ENCODE data around the gene FLNA.
"Not testable (repeated sequence)": the region's sequence is repeated elsewhere in the genome, so short reads cannot be mapped to it uniquely, and the experiment has no call there.

FLNA gene

GRCh38 chrX:154374313-154375155, at the start of gene FLNA:
Gene FLNA, minus strand, starts transcription at chrX:154374634. Its CDS starts 3,389 bp downstream, at chrX:154371245.
- no peak for DNase-seq (ENCODE audit: extremely low read depth in 1 of 2, low read depth in 1 of 2)

- no peak for DNase-seq (ENCODE audit: extremely low read depth in 1 of 2, low read depth in 1 of 2)
Measured at GRCh38 chrX:154420402-154420756, 45.9 kb upstream of the FLNA start.

- no peak for DNase-seq (ENCODE audit: extremely low read depth in 1 of 2, low read depth in 1 of 2)
Measured at GRCh38 chrX:154419688-154420401, 45.4 kb upstream of the FLNA start.

GRCh38 chrX:154419189-154419588, 44.8 kb upstream of the FLNA start:
- DNase-seq (ENCODE audit: extremely low read depth in 1 of 2, low read depth in 1 of 2), result no peak

- DNase-seq (ENCODE audit: extremely low read depth in 1 of 2, low read depth in 1 of 2), result no peak
Measured at GRCh38 chrX:154417157-154417556, 42.7 kb upstream of the FLNA start.

- DNase-seq (ENCODE audit: extremely low read depth in 1 of 2, low read depth in 1 of 2), result no peak
Measured at GRCh38 chrX:154413142-154413541, 38.7 kb upstream of the FLNA start.

DNA sequence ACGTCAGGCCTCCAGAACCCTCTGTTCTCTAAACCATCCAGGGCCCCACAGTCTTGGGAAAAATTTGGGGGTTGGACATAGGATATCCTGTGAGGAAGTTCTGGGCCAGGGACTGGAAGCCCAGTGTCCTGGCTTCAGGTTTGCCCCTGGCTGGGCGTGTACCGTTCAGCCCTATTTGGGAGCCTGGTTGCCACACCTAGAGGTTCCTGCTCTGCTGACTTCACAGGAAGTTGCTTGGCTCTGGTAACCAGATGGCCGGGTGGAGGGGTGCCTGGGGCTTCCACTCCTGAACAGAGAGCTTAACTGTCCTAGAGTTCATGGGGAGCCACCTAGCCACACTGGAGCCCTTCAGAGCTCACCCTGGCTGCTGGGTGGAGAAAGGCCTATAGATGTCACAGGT, 38.0 kb upstream of the FLNA start:
- no peak for DNase-seq (ENCODE audit: extremely low read depth in 1 of 2, low read depth in 1 of 2)

DNA sequence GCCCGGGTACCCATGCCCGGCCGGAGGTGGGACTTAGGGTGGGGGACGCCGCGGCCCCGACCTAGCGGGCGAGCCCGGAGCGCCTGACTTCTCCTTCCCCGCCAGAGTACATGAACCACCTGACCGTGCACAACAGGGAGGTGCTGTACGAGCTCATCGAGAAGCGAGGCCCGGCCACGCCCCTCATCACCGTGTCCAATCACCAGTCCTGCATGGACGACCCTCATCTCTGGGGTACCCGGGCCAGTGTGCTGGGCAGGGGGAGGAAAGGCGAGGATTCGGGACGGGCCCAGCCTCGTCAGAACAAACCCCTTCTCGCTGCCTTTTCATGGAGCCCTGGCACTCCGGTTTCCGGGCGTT, 37.5 kb upstream of the FLNA start:
- peak in 1 of 2 donors; percentile 65 for DNase-seq (ENCODE audit: extremely low read depth in 1 of 2, low read depth in 1 of 2)

- no peak for DNase-seq (ENCODE audit: extremely low read depth in 1 of 2, low read depth in 1 of 2)
Measured at GRCh38 chrX:154409222-154409871, 34.9 kb upstream of the FLNA start, which contains the start of gene DNASE1L1. Gene DNASE1L1, minus strand, starts transcription at chrX:154409254. Its CDS starts 3,686 bp downstream, at chrX:154405568.

GRCh38 chrX:154408659-154409221, 34.3 kb upstream of the FLNA start:
- no peak for DNase-seq (ENCODE audit: extremely low read depth in 1 of 2, low read depth in 1 of 2)

- no peak for DNase-seq (ENCODE audit: extremely low read depth in 1 of 2, low read depth in 1 of 2)
Measured at GRCh38 chrX:154404625-154405192, 30.3 kb upstream of the FLNA start.

GRCh38 chrX:154403858-154404257, 29.4 kb upstream of the FLNA start:
- DNase-seq (ENCODE audit: extremely low read depth in 1 of 2, low read depth in 1 of 2), result no peak

GRCh38 chrX:154403192-154403591, 28.8 kb upstream of the FLNA start:
- no peak for DNase-seq (ENCODE audit: extremely low read depth in 1 of 2, low read depth in 1 of 2)

- DNase-seq (ENCODE audit: extremely low read depth in 1 of 2, low read depth in 1 of 2), result no peak
Measured at GRCh38 chrX:154402622-154403127, 28.2 kb upstream of the FLNA start.

DNA sequence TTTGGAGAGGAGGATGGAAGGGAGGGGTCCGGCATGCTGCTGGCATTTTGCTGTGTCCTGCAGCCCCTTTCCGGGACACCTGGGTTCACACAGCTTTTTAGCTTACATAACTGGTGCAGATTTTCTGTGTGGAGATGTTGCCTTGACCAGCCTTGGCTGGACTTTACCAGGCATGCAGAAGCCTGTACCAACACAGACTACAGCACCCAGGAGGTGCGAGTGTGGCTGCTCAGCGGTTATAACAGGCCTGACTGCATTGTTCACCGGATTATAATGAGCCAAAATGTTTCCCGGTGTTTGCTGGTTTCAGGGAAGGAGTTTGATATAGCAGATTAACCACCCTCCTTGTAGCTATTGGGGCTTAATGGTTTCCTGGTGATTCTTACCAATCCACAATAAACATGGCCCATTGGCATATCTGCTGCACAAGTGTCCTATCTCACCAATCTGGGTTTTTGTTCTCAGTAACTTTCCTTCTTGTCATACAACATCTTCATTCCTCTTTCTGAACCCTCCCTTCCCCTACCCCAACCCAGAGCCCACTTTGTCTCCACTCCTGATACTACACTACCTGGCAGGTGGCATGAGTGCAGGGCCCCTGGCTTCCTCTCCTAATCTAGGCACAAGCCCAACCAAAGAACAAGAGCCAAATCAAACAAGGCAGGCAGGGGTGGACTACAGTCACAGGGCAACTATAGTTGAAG, 27.6 kb upstream of the FLNA start:
- DNase-seq (ENCODE audit: extremely low read depth in 1 of 2, low read depth in 1 of 2), result no peak

- no peak for DNase-seq (ENCODE audit: extremely low read depth in 1 of 2, low read depth in 1 of 2)
Measured at GRCh38 chrX:154401045-154401799, 26.8 kb upstream of the FLNA start.

- not testable (repeated sequence) for DNase-seq (ENCODE audit: extremely low read depth in 1 of 2, low read depth in 1 of 2)
Measured at GRCh38 chrX:154400369-154400817, 26.0 kb upstream of the FLNA start.

- no peak for DNase-seq (ENCODE audit: extremely low read depth in 1 of 2, low read depth in 1 of 2)
Measured at GRCh38 chrX:154399527-154400368, 25.3 kb upstream of the FLNA start.

Data from stimulated activated CD8-positive, alpha-beta memory T cell treated with anti-CD3 and anti-CD28 coated beads, Interleukin-7, amount 100 ng/mL, for 48 hours (primary cell).